NT2/D1 (cell line): ENCODE results near the gene ADGRL3.

Source experiments
- DNase-seq: peaks from one replicate; pipeline ENCODE4 v3.0.0-alpha.2; 2011; ENCODE audit warnings: low read depth, low spot score
- H3K27me3 ChIP-seq: 2 replicates; pipeline ENCODE4 v1.6.0; 2011; ENCODE audit warnings: mild to moderate bottlenecking; ENCODE audit not compliant: insufficient read length, insufficient read depth
- H3K36me3 ChIP-seq: 2 replicates; pipeline ENCODE4 v1.6.1; 2011; ENCODE audit warnings: mild to moderate bottlenecking, low read length, mixed read lengths; ENCODE audit not compliant: insufficient read depth, insufficient read length
- H3K4me1 ChIP-seq: 2 replicates; pipeline ENCODE4 v1.5.1; 2011; ENCODE audit not compliant: insufficient read depth, insufficient read length
- H3K4me3 ChIP-seq: 2 replicates; pipeline ENCODE4 v1.5.1; 2011; ENCODE audit warnings: low read depth; ENCODE audit not compliant: insufficient read length
- H3K9ac ChIP-seq: 2 replicates; pipeline ENCODE4 v1.6.0; 2011; ENCODE audit warnings: low read depth; ENCODE audit not compliant: insufficient read length
- H3K9me3 ChIP-seq: 2 replicates; pipeline ENCODE4 v1.5.1; 2011; ENCODE audit warnings: mild to moderate bottlenecking, low read length; ENCODE audit not compliant: insufficient read depth
- SUZ12 ChIP-seq: IDR thresholded peaks from 2 replicates; pipeline ENCODE4 v1.6.1; 2011; ENCODE audit not compliant: insufficient read length, insufficient read depth; ENCODE audit errors: extremely low read depth
- YY1 ChIP-seq: IDR thresholded peaks from 2 replicates; pipeline ENCODE4 v1.6.1; 2011; ENCODE audit not compliant: insufficient read length, insufficient read depth
- ZNF274 ChIP-seq: IDR thresholded peaks from 2 replicates; pipeline ENCODE4 v1.6.1; 2011; ENCODE audit warnings: mild to moderate bottlenecking, low read depth, low read length

Gene ADGRL3

DNA sequence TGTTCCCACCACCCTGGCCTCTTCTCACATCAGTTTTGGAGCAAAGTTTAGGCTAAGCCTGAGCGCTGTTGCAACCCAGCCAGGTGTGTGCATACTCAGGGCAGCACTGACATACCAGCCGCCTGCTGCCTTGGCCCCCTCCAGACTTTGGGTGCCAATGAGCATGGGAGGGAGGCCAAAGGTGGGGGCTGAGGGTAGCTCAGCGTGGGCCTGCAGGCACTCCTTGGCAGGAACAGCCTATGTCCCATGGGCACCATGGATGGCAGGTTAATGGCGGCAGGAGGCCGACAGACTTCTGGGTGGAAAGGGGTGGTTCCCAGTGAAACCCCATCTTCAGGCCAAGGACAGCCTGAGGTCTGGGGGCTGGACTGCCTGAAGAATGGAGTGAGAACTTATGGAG, 462.2 kb downstream of the ADGRL3 start:
- DNase-seq: no peak
- Histone ChIP-seq H3K4me3 (no peak overlapping the region), H3K27me3 (no peaks in the 10 kb centered on the region), H3K9ac (no peak overlapping the region), H3K9me3 (peaks cover 16% of the 10 kb centered on the region; the same call in 1 of the 2 replicates), H3K36me3 (no peaks in the 10 kb centered on the region), H3K4me1 (no peaks in the 10 kb centered on the region)
- TF ChIP-seq SUZ12 (no peak), ZNF274 (no peak), YY1 (no peak)

DNA sequence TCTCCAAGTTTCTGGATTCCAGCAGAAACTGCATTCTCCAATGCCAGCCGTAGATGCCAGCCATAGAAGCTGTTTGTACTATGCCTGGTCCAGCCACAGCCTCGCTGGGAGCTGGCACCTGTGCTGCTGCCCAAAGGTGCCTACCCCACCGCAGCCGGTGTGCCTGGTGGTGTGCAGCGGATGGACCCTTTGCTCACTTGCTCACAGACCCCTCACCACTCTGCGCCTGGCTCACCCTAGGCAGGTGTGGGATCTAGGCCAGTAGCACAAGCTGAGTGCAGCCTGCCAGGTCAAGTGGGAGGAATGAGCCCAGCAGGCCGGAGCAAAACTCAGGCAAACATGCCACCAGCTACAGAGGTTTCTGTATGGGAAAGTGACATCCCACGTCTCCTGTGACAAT, 463.2 kb downstream of the ADGRL3 start:
- TF ChIP-seq SUZ12 (no peak), ZNF274 (no peak), YY1 (no peak)
- no peak for DNase-seq
- H3K36me3 ChIP-seq: no peaks in the 10 kb centered on the region
- H3K27me3 ChIP-seq: no peaks in the 10 kb centered on the region
- peaks cover 16% of the 10 kb centered on the region; the same call in 1 of the 2 replicates for H3K9me3 ChIP-seq
- H3K4me3 ChIP-seq: no peak overlapping the region
- H3K9ac ChIP-seq: no peak overlapping the region
- H3K4me1 ChIP-seq: no peaks in the 10 kb centered on the region

GRCh38 chr4:61665649-61666048, 465.5 kb downstream of the ADGRL3 start:
- Histone ChIP-seq H3K9ac (no peak overlapping the region), H3K27me3 (no peaks in the 10 kb centered on the region), H3K4me3 (no peak overlapping the region), H3K4me1 (no peaks in the 10 kb centered on the region), H3K36me3 (no peaks in the 10 kb centered on the region), H3K9me3 (peaks cover 20% of the 10 kb centered on the region; the same call in 1 of the 2 replicates)
- no peak for TF ChIP-seq SUZ12
- TF ChIP-seq YY1: no peak
- TF ChIP-seq ZNF274: no peak
- no peak for DNase-seq

DNA sequence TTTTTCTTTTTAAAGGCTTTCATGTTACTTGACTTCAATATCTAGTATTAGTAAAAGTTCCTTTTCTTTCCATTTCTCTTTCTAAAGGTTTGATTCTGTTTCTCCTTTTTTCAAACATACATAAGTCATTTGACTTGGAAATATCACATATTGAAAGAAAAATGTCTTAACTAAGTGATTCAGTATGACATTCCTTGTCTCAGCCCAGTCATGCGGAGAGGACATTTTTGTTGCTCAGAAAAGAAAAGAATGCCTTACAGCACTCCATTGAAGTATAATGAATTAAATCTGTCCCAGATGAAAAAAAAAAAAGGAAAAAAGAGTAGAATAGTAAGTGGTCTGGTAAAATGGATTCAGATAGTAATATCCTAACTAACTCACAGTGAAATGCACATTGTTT, 466.1 kb downstream of the ADGRL3 start:
- Histone ChIP-seq H3K27me3 (no peaks in the 10 kb centered on the region), H3K9me3 (peaks cover 24% of the 10 kb centered on the region; the same call in 1 of the 2 replicates), H3K9ac (no peak overlapping the region), H3K4me3 (no peak overlapping the region), H3K4me1 (no peaks in the 10 kb centered on the region), H3K36me3 (no peaks in the 10 kb centered on the region)
- TF ChIP-seq ZNF274 (no peak), SUZ12 (no peak), YY1 (no peak)
- DNase-seq: no peak

GRCh38 chr4:61671599-61671998, 471.5 kb downstream of the ADGRL3 start:
- DNase-seq: no peak
- 0 out of 2 replicates have a peak, but pooled peaks cover 8% of the 10 kb centered on the region for H3K9me3 ChIP-seq
- no peaks in the 10 kb centered on the region for H3K27me3 ChIP-seq
- H3K9ac ChIP-seq: no peak overlapping the region
- H3K4me1 ChIP-seq: no peaks in the 10 kb centered on the region
- H3K4me3 ChIP-seq: no peak overlapping the region
- no peaks in the 10 kb centered on the region for H3K36me3 ChIP-seq
- TF ChIP-seq ZNF274 (no peak), SUZ12 (no peak), YY1 (no peak)

GRCh38 chr4:61675464-61675863, 475.3 kb downstream of the ADGRL3 start:
- H3K4me3 ChIP-seq: no peak overlapping the region
- TF ChIP-seq SUZ12: no peak
- no peak for TF ChIP-seq ZNF274
- TF ChIP-seq YY1: no peak
- H3K4me1 ChIP-seq: no peaks in the 10 kb centered on the region
- DNase-seq: no peak
- no peaks in the 10 kb centered on the region for H3K36me3 ChIP-seq
- H3K9me3 ChIP-seq: 0 out of 2 replicates have a peak, but pooled peaks cover 6% of the 10 kb centered on the region
- H3K27me3 ChIP-seq: no peaks in the 10 kb centered on the region
- no peak overlapping the region for H3K9ac ChIP-seq

DNA sequence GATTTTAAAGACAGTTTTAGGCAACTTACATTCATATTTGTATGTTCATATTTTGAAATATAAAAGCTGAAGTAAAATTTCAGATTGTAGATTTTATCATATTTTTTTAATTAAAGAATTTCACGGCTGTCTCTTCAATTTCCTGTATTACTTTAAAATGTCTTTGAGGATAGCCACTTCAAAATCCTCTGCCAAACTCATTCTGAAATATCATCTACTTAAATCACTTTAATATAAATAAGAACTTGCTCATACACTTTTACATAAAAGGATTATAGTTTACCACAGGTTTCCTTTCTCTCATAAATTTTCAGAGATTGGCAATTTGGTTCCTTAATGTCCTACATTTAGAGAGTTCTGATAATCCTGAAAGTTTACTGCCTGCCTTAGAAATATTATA, 478.2 kb downstream of the ADGRL3 start:
- TF ChIP-seq YY1 (no peak), ZNF274 (no peak), SUZ12 (no peak)
- DNase-seq: no peak
- H3K9ac ChIP-seq: no peak overlapping the region
- H3K27me3 ChIP-seq: no peaks in the 10 kb centered on the region
- H3K36me3 ChIP-seq: no peaks in the 10 kb centered on the region
- H3K4me3 ChIP-seq: no peak overlapping the region
- no peaks in the 10 kb centered on the region for H3K9me3 ChIP-seq
- no peaks in the 10 kb centered on the region for H3K4me1 ChIP-seq

GRCh38 chr4:61693520-61693919, 493.4 kb downstream of the ADGRL3 start:
- H3K9ac ChIP-seq: no peak overlapping the region
- TF ChIP-seq SUZ12: no peak
- no peak for TF ChIP-seq ZNF274
- no peak for TF ChIP-seq YY1
- no peaks in the 10 kb centered on the region for H3K27me3 ChIP-seq
- no peak overlapping the region for H3K4me3 ChIP-seq
- H3K36me3 ChIP-seq: no peaks in the 10 kb centered on the region
- H3K9me3 ChIP-seq: no peaks in the 10 kb centered on the region
- no peak for DNase-seq
- no peaks in the 10 kb centered on the region for H3K4me1 ChIP-seq
